Measurements from ENCODE around the gene C20orf144.

DNA sequence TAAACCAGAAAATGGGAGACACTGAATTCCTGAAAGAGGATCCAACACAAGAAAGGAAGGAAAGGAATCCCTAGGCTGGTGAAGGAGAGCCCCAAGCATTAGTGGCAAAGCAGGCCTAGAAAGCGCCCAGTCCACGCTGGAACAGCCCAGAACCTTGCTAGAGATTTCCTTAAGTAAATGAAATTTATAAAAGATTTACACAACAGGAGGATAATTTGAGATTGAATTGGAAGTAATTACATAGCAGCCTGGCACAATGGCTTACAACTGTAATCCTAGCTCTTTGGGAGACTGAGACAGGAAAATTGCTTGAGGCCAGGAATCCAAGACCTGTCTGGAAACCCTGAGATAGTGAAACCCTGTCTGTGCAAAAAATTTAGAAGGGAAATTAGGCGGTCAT lies 26.8 kb upstream of the C20orf144 start:
- TF ChIP-seq, protein P1, sequence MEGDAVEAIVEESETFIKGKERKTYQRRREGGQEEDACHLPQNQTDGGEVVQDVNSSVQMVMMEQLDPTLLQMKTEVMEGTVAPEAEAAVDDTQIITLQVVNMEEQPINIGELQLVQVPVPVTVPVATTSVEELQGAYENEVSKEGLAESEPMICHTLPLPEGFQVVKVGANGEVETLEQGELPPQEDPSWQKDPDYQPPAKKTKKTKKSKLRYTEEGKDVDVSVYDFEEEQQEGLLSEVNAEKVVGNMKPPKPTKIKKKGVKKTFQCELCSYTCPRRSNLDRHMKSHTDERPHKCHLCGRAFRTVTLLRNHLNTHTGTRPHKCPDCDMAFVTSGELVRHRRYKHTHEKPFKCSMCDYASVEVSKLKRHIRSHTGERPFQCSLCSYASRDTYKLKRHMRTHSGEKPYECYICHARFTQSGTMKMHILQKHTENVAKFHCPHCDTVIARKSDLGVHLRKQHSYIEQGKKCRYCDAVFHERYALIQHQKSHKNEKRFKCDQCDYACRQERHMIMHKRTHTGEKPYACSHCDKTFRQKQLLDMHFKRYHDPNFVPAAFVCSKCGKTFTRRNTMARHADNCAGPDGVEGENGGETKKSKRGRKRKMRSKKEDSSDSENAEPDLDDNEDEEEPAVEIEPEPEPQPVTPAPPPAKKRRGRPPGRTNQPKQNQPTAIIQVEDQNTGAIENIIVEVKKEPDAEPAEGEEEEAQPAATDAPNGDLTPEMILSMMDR (conservative IDR thresholded peaks at IDR 0.05; ENCODE audit: low read depth, low read length), result no peak
- no peak for TF ChIP-seq EZH2 (IDR thresholded peaks at IDR 0.05; ENCODE audit: low read length, unreplicated experiment)
- no peak for TF ChIP-seq EZH2phosphoT487 (IDR thresholded peaks at IDR 0.05; ENCODE audit: borderline replicate concordance, low read length)

All from PC-3 (cell line).